Activated naive CD8-positive, alpha-beta T cell treated with anti-CD3 and anti-CD28 coated beads, Interleukin-2, amount 50 U/mL, for 24 hours (primary cell): ENCODE measurements around the gene SLC7A8.

Experiments
- ATAC-seq: fragments of 150-1000 bp; cut with Tn5 transposase; one replicate; pipeline ENCODE4 v1.10.0; 2021
- DNase-seq: peaks from one replicate; pipeline ENCODE4 v3.0.0; 2021
- H3K27ac Mint-ChIP-seq: one replicate; pipeline ENCODE4 v1.8.0; 2021; ENCODE audit warnings: mild to moderate bottlenecking, mixed read lengths
- H3K27me3 Mint-ChIP-seq: one replicate; pipeline ENCODE4 v1.8.0; 2021; ENCODE audit warnings: mixed read lengths
- H3K36me3 Mint-ChIP-seq: one replicate; pipeline ENCODE4 v1.8.0; 2021; ENCODE audit warnings: low read depth, mixed read lengths
- H3K4me1 Mint-ChIP-seq: one replicate; pipeline ENCODE4 v1.8.0; 2021; ENCODE audit warnings: mixed read lengths
- H3K4me3 Mint-ChIP-seq: one replicate; pipeline ENCODE4 v1.8.0; 2021; ENCODE audit warnings: mild to moderate bottlenecking, moderate library complexity, mixed read lengths
- H3K9me3 Mint-ChIP-seq: one replicate; pipeline ENCODE4 v1.8.0; 2021; ENCODE audit warnings: mixed read lengths

Gene SLC7A8

DNA sequence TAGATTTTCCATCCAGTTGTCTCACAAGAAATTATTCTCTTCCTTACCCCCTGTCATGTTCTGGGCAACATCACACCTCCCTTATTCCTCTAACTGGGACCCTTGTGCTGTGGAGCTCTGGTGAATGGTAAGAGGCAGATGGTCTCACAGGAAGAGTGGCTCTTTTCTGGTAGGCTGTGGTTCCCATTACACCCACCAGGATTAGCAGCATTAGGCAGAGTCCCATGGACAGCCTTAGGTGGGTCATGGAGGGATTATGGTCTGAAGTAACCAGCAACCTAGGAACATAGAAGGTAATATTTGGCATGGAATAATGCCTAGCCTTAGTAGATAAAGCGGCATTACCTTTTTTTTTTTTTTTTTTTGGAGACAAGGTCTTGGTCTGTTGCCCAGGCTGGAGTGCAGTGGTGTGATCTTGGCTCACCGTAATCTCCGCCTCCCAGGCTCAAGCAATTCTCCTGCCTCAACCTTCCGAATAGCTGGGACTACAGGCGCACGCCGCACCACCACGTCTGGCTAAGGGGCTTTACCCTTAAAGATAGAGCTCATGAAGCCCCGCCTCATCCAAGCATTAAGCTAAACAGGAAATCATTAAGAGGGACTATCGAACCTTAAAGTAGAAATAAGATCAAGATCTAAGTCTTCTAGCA, 84.1 kb downstream of the SLC7A8 start:
- H3K36me3 Mint-ChIP-seq = peaks cover 20% of the 10 kb centered on the region
- H3K4me3 Mint-ChIP-seq = no peak overlapping the region
- H3K27me3 Mint-ChIP-seq = no peaks in the 10 kb centered on the region
- peaks cover 19% of the 10 kb centered on the region for H3K4me1 Mint-ChIP-seq
- no peak for ATAC-seq
- DNase-seq = no peak
- H3K27ac Mint-ChIP-seq = no peak overlapping the region
- no peaks in the 10 kb centered on the region for H3K9me3 Mint-ChIP-seq

DNA sequence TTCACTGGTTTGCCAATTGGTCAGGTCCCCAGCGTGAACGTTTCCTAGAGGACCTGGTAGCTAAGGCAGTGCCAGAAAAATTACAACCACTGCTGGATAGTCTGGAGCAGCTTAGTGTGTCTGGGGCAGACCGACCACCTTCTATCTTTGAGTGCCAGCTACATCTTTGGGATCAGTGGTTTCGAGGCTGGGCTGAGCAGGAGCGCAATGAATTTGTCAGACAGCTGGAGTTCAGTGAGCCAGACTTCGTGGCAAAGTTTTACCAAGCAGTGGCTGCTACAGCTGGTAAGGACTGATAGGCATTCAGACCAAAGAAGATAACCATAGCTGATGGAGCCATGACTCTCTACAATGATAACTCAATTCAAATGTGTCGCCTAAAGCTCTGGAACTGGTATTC, 85.7 kb downstream of the SLC7A8 start:
- ATAC-seq = no peak
- DNase-seq = no peak
- Mint-ChIP-seq H3K27ac (no peak overlapping the region), H3K4me1 (peaks cover 29% of the 10 kb centered on the region), H3K27me3 (no peaks in the 10 kb centered on the region), H3K4me3 (no peak overlapping the region), H3K9me3 (no peaks in the 10 kb centered on the region), H3K36me3 (peaks cover 28% of the 10 kb centered on the region)

DNA sequence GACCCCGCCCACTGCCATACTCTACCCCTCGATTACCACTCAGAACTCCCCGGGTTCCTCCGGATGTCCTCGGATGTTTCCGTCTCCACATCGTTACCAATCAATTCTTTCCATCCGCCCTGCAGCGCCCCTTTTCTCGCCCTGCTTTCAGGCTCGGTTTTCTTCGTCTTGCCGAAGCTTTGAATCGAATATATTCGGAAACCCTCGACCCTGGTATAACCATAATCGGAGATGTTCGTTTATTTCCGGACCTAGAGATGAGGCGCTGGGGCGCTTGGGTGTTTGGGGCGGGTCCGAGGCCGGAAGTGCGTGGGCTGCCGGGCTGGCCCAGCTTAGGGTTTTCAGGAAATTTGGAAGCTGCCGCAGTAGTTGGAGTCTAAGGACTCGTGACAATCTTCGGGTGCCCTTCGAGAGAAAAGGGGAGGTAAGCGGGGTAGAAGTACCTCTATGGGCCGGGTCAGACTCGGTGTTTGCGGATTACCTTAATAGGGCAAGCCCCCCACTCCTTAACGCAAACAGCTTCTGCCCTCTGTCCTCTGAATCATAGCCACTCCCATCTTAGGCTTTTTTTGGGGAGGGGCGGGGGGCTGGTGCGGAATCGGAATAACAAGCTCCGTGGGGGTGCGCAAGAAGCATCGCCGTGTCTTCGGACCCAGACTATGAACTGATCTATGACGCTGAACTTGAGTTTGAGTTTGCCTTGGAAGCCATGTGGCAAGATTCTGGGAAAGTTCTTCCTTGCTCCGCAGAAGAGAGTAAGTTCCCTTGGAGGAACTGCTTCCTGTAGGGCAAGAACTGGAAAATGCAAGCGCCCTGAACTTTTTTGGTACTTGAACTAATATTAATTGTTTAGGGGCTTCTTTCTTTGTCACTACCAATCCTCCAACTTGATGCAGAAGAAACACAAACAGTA, 88.0 kb downstream of the SLC7A8 start, which contains the start of gene C14orf119:
Gene C14orf119, plus strand, starts transcription at position 310 of the 913 bp plus-strand sequence. CDS start 2,154 bp downstream, outside the sequence.
- H3K27ac Mint-ChIP-seq = no peak within 1 kb of the TSS
- H3K4me3 Mint-ChIP-seq = no peak within 1 kb of the TSS
- H3K36me3 Mint-ChIP-seq = peaks cover 42% of the 10 kb centered on the region
- H3K4me1 Mint-ChIP-seq = peaks cover 43% of the 10 kb centered on the region
- H3K27me3 Mint-ChIP-seq = no peaks in the 10 kb centered on the region
- DNase-seq = no peak
- peak; percentile 95 for ATAC-seq
- H3K9me3 Mint-ChIP-seq = no peaks in the 10 kb centered on the region

DNA sequence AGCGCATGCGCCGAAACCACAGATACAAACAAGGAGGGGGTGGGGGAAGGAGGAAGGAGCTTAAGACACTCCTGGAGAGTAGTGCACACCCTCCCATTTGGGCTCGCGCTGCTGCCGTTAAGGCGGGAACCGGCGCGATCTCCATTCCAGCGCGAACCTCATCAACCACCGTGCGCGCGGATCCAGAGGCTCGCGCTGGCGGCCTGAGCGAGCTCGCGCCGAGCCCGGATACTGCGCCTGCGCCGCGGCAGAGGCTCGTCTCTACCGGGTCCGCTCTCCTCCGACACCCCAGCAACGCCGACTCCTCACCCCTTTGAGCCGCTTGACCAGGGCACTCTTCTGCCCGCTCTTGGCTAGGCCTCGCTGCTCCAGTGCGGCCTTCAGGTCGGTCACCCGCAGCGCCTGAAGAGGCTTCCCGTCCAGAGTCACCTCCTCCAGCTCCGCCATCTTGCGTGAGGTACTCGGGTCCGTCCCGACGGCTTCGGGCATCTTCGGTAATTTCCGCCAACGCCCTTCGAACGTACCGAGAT, 88.7 kb downstream of the SLC7A8 start, which contains the start of gene ACIN1:
Gene ACIN1, minus strand, starts transcription at position 471 of the 530 bp plus-strand sequence. Its CDS starts 24 bp downstream, at position 447.
- H3K36me3 Mint-ChIP-seq = peaks cover 47% of the 10 kb centered on the region
- ATAC-seq = peak; percentile 44
- H3K9me3 Mint-ChIP-seq = no peaks in the 10 kb centered on the region
- peaks cover 44% of the 10 kb centered on the region for H3K4me1 Mint-ChIP-seq
- H3K27me3 Mint-ChIP-seq = no peaks in the 10 kb centered on the region
- DNase-seq = peak; percentile 100
- H3K4me3 Mint-ChIP-seq = no peak within 1 kb of the TSS
- H3K27ac Mint-ChIP-seq = no peak within 1 kb of the TSS

DNA sequence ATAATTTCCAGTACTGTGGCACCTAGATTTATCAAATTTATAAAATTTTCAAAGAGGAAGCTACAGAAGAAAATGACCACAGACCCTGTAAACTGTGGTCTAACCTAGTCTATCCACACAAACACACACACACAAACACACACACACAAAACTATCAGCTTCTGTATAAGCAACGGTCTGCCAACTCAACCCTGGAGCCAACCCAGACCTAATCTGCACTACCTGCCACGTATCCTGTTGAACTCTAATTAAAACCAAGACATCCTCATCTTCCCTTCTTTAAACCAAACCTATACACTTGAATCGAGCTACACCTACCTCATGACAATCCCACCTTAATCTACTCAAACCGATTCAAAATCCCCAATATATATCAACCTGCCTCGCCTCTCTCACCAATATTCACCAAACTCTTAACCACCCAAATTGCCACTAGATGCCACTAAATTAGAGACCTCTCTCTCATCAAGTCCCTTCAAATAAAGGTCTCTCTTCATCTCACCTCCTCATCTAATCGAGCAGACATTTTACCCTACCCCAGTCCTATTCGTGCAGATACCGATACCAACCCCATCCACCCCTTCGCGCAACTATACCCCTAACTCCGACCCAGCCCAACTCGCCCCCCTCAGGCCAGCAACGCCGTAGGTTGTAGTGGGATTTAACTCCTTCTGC, 89.3 kb downstream of the SLC7A8 start:
- H3K27me3 Mint-ChIP-seq = no peaks in the 10 kb centered on the region
- DNase-seq = peak; percentile 78
- H3K36me3 Mint-ChIP-seq = peaks cover 51% of the 10 kb centered on the region
- H3K4me1 Mint-ChIP-seq = peaks cover 47% of the 10 kb centered on the region
- H3K27ac Mint-ChIP-seq = no peak overlapping the region
- H3K9me3 Mint-ChIP-seq = no peaks in the 10 kb centered on the region
- H3K4me3 Mint-ChIP-seq = no peak overlapping the region
- ATAC-seq = no peak

DNA sequence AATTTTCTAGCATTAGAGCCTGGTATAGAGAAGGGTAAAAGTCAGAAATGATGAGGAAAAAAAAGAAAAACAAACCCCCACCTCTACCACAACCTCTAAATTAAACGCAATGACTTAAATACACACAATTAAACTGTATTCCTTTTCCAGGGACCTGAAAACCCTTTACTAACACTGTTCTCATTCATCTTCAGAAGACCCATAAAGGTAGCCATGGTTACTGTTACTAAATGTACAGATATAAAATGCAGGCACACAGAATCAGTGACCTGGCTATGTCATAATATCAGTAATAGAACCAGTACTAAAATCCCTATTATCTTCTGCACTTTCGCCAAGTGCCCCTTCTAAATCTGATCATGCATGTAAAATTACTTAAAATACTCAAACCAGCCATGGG, 89.9 kb downstream of the SLC7A8 start:
- H3K27me3 Mint-ChIP-seq = no peaks in the 10 kb centered on the region
- H3K4me3 Mint-ChIP-seq = no peak overlapping the region
- no peaks in the 10 kb centered on the region for H3K9me3 Mint-ChIP-seq
- ATAC-seq (no peak), DNase-seq (no peak)
- H3K27ac Mint-ChIP-seq = peak overlapping the region; percentile 53
- peaks cover 46% of the 10 kb centered on the region for H3K4me1 Mint-ChIP-seq
- peaks cover 50% of the 10 kb centered on the region for H3K36me3 Mint-ChIP-seq

DNA sequence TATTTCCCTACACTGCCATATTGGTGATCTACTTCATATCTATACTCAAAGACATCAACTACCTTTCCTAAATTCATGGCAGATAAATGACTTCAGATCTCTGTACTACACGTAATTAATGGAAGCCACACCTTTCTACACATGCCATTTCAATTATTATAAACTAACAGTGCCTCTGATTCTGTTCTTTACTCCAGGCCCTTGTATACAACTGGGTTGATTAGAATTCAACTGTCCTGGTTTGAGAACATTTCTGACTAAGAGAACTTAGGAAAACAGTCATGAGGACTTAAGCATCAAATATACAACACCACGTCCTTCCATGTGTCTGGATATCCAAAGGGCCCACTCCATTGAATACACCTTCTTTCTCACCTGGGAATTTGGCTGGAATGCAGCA, 90.4 kb downstream of the SLC7A8 start:
- DNase-seq (no peak), ATAC-seq (no peak)
- peaks cover 46% of the 10 kb centered on the region for H3K36me3 Mint-ChIP-seq
- peak overlapping the region; percentile 53 for H3K27ac Mint-ChIP-seq
- no peak overlapping the region for H3K4me3 Mint-ChIP-seq
- no peaks in the 10 kb centered on the region for H3K9me3 Mint-ChIP-seq
- H3K4me1 Mint-ChIP-seq = peaks cover 48% of the 10 kb centered on the region
- no peaks in the 10 kb centered on the region for H3K27me3 Mint-ChIP-seq

DNA sequence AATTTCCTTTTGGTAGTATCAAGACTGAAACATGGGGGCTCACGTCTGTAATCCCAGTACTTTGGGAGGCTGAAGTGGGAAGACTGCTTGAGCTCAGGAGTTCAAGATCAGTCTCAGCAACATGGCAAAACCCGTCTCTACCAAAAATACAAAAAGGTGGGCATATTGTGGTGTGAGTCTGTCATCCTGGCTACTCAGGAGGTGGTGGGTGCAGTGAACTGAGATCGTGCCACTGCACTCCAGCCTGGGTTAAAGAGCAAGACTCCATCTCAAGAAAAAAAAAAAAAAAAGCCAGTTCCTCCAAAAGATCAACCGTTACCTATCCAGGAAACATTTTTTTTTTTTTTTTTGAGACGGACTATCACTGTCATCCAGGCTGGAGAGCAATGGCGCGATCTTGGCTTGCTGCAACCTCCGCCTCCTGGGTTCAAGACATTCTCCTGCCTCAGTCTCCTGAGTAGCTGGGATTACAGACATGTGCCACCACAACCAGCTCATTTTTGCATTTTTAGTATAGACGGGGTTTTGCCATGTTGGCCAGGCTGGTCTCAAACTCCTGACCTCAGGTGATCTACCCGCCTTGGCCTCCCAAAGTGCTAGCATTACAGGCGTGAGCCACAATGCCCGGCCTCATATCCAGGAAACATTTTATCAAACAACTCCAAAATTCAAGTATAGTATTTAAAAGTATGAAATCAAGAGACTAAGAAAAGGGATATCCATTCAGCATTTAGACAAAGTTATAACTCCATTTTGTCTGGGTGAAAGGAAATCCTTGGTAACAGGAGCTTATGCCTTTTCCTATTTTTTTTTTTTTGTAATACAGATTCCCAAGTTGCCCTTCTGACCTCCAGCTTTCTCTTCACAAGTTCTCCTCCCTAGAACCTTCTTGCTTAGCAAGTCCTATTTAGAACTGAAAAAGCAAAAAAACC, 91.9 kb downstream of the SLC7A8 start:
- H3K27ac Mint-ChIP-seq = peak overlapping the region; percentile 50
- H3K36me3 Mint-ChIP-seq = peaks cover 45% of the 10 kb centered on the region
- no peak overlapping the region for H3K4me3 Mint-ChIP-seq
- peaks cover 45% of the 10 kb centered on the region for H3K4me1 Mint-ChIP-seq
- DNase-seq = no peak
- ATAC-seq = no peak
- no peaks in the 10 kb centered on the region for H3K27me3 Mint-ChIP-seq
- no peaks in the 10 kb centered on the region for H3K9me3 Mint-ChIP-seq

DNA sequence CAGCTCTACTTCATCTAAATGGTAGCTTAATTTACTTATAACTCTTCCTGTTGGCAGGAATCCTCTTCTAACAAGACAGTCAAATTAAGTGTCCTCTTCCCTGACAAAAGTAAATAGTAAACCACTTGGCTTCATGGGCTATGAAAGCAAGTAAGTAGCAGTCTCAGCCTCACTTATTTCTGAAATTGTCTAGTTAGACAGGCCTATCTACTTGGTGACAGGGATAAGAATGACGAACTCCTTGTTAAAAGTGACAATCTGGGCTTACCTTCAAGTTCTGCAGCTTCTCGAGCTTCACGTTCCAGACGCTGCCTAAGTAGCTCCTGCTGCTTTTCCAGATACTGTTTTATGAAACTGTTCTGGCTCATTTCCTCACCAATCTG, 93.2 kb downstream of the SLC7A8 start:
- no peak overlapping the region for H3K4me3 Mint-ChIP-seq
- DNase-seq (no peak), ATAC-seq (no peak)
- H3K9me3 Mint-ChIP-seq = no peaks in the 10 kb centered on the region
- H3K27me3 Mint-ChIP-seq = no peaks in the 10 kb centered on the region
- peaks cover 56% of the 10 kb centered on the region for H3K4me1 Mint-ChIP-seq
- no peak overlapping the region for H3K27ac Mint-ChIP-seq
- H3K36me3 Mint-ChIP-seq = peaks cover 55% of the 10 kb centered on the region

DNA sequence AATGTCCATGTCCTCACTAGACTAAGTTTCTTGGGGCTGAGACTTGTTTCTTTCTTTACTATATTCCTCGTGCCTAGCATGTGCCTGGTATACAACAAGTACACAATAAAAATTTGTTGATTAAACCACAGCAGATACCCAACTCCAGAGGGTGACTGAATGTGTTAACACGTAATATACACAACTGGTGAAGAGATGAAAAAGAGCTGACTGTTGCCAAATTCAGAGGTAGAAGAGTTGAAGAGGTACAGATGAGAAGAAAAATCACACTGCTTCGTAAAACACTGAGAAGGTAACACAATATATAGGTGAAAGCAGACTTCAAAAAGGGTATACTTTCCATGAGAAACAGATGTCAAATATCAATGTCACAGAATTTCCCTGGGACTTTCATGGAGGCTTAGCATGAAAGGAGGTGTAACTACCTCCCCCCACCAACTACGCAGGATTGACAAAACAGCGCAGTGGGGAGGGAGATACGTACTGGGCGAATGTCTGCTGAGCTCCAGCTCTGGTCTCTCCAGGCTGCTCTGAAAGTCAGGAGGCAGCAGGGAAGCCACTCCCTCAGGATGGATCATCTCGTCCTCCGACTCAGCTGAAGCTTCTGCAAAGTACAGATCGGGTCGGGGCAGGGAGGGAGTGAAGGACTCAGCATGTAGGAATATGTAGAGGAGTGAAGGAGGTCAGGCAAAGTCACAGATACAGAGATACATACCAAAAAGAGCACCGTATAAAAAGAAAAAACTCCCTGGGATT, 93.8 kb downstream of the SLC7A8 start:
- no peak for ATAC-seq
- H3K27me3 Mint-ChIP-seq = no peaks in the 10 kb centered on the region
- H3K4me1 Mint-ChIP-seq = peaks cover 61% of the 10 kb centered on the region
- H3K36me3 Mint-ChIP-seq = peaks cover 58% of the 10 kb centered on the region
- no peak overlapping the region for H3K4me3 Mint-ChIP-seq
- H3K27ac Mint-ChIP-seq = no peak overlapping the region
- H3K9me3 Mint-ChIP-seq = no peaks in the 10 kb centered on the region
- no peak for DNase-seq

DNA sequence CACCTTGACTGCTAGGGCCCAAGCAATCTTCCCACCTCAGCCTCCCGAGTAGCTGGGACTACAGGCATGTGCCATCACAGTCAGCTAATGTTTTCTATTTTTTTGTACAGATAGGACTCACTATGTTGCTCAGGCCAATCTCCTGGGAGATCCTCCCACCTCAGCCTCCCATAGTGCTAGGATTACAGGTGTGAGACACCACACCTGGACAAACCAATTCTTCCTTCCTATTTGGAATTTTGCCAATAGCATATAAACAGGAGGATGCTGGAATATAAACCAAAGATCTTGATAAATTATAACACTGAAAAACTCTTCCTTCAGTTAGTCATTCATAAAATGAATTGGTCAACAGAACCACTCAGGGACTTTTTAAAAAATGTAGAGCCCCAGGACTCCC, 96.9 kb downstream of the SLC7A8 start:
- H3K4me3 Mint-ChIP-seq = no peak overlapping the region
- DNase-seq (no peak), ATAC-seq (no peak)
- H3K27me3 Mint-ChIP-seq = no peaks in the 10 kb centered on the region
- peak overlapping the region; percentile 9 for H3K27ac Mint-ChIP-seq
- peaks cover 42% of the 10 kb centered on the region for H3K4me1 Mint-ChIP-seq
- peaks cover 47% of the 10 kb centered on the region for H3K36me3 Mint-ChIP-seq
- H3K9me3 Mint-ChIP-seq = no peaks in the 10 kb centered on the region

DNA sequence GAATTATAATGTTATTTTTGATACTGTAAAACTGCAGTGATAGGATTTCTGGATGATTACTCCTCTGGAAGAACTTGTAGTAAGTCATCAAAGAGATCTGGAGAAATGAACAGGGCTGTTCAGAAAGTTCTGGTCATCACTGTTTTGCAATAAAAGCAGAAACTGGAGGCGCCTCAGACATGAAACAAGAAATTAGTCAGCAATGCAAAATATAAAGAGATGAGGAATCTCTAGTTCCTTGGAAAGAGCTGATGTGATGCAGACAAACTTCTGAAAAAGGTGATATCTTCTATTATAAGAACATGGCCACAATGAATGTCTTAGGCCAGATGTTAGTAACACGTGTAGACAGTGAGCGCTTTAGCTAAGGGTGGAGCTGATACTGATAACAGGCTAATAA, 98.0 kb downstream of the SLC7A8 start:
- H3K4me1 Mint-ChIP-seq = peaks cover 40% of the 10 kb centered on the region
- ATAC-seq = peak; percentile 61

DNA sequence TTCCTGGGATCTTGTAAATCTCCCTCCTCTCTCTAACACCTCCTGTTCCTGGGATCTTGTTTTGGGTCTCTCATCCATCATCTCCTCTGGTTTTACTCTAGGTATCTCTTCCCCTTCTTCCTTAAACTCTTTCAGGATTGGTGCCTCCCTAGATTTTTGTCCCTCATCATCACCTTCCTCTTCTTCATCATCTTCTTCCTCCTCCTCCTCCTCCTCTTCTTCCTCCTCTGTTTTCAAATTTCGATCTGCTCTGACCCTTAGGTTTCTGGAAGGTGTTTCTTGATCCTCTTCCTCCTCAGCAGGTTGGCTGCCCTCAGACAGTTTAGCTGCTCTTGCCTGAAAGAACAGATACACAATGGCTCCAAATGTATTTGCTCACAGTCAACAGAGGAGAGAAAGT, 103.0 kb downstream of the SLC7A8 start:
- ATAC-seq (no peak), DNase-seq (no peak)
- H3K4me1 Mint-ChIP-seq = peaks cover 13% of the 10 kb centered on the region
- no peaks in the 10 kb centered on the region for H3K27me3 Mint-ChIP-seq
- peak overlapping the region; percentile 8 for H3K27ac Mint-ChIP-seq
- peaks cover 54% of the 10 kb centered on the region for H3K36me3 Mint-ChIP-seq
- H3K9me3 Mint-ChIP-seq = no peaks in the 10 kb centered on the region
- H3K4me3 Mint-ChIP-seq = no peak overlapping the region

More for the DNA sequence above, 98.0 kb downstream of the SLC7A8 start:
- no peaks in the 10 kb centered on the region for H3K27me3 Mint-ChIP-seq
- peaks cover 53% of the 10 kb centered on the region for H3K36me3 Mint-ChIP-seq
- DNase-seq = no peak
- H3K4me3 Mint-ChIP-seq = no peak overlapping the region
- peak overlapping the region; percentile 17 for H3K27ac Mint-ChIP-seq
- no peaks in the 10 kb centered on the region for H3K9me3 Mint-ChIP-seq
